SK-N-SH treated with all-trans-retinoic acid at 6 μM for 48 hours (cell line): ENCODE data around the gene ARHGAP18.

Source experiments
- ATAC-seq: fragments of 200-7000 bp; cut with Tn5 transposase; 3 replicates; pipeline ENCODE4 v1.9.1; 2020; ENCODE audit warnings: mild to moderate bottlenecking, moderate library complexity
- ARNTL ChIP-seq: fragments of 450-650 bp; formaldehyde crosslinking; IDR thresholded peaks from 2 replicates; pipeline ENCODE4 v1.5.0; 2020; ENCODE audit warnings: low read depth, mild to moderate bottlenecking, moderate library complexity, borderline replicate concordance
- BACH2 ChIP-seq: fragments of 250-450 bp; sonication (Bioruptor Pico); IDR thresholded peaks from 2 replicates; pipeline ENCODE4 v1.9.0; 2021; ENCODE audit warnings: mild to moderate bottlenecking, borderline replicate concordance
- CSDC2 ChIP-seq: fragments of 250-450 bp; sonication (Bioruptor Pico); IDR thresholded peaks from 2 replicates; pipeline ENCODE4 v1.5.0; 2020; ENCODE audit warnings: mild to moderate bottlenecking, moderate library complexity
- CSRNP3 ChIP-seq: fragments of 250-450 bp; sonication (Bioruptor Pico); IDR thresholded peaks from 2 replicates; pipeline ENCODE4 v1.5.1; 2021; ENCODE audit warnings: mild to moderate bottlenecking, moderate library complexity
- ESRRG ChIP-seq: fragments of 250-450 bp; sonication (Bioruptor Pico); IDR thresholded peaks from 2 replicates; pipeline ENCODE4 v1.6.1; 2021; ENCODE audit warnings: mild to moderate bottlenecking
- GLIS3 ChIP-seq: fragments of 250-450 bp; sonication (Bioruptor Pico); IDR thresholded peaks from 2 replicates; pipeline ENCODE4 v1.5.0; 2020; ENCODE audit warnings: mild to moderate bottlenecking, moderate library complexity
- ISL1 ChIP-seq: fragments of 250-450 bp; sonication (Bioruptor Pico); IDR thresholded peaks from 2 replicates; pipeline ENCODE4 v2.1.2; 2022; ENCODE audit warnings: mild to moderate bottlenecking, moderate library complexity
- OSR1 ChIP-seq: fragments of 250-450 bp; sonication (Bioruptor Pico); IDR thresholded peaks from 2 replicates; pipeline ENCODE4 v1.8.0; 2022; ENCODE audit warnings: moderate library complexity, mild to moderate bottlenecking, inconsistent platforms
- PATZ1 ChIP-seq: fragments of 250-450 bp; sonication (Bioruptor Pico); IDR thresholded peaks from 2 replicates; pipeline ENCODE4 v1.8.0; 2020; ENCODE audit warnings: mild to moderate bottlenecking, moderate library complexity, borderline replicate concordance
- POU6F1 ChIP-seq: fragments of 250-450 bp; sonication (Bioruptor Pico); IDR thresholded peaks from 2 replicates; pipeline ENCODE4 v1.8.0; 2021; ENCODE audit warnings: low read depth, mild to moderate bottlenecking, moderate library complexity, borderline replicate concordance
- PPARA ChIP-seq: fragments of 250-450 bp; sonication (Bioruptor Pico); IDR thresholded peaks from 2 replicates; pipeline ENCODE4 v1.5.0; 2020; ENCODE audit warnings: mild to moderate bottlenecking, borderline replicate concordance
- RARB ChIP-seq: fragments of 250-450 bp; sonication (Bioruptor Pico); IDR thresholded peaks from 2 replicates; pipeline ENCODE4 v1.8.0; 2021; ENCODE audit warnings: mild to moderate bottlenecking, moderate library complexity
- SNAI2 ChIP-seq: fragments of 250-450 bp; sonication (Bioruptor Pico); IDR thresholded peaks from 2 replicates; pipeline ENCODE4 v1.5.0; 2020; ENCODE audit warnings: mild to moderate bottlenecking, moderate library complexity
- TCF4 ChIP-seq: fragments of 250-450 bp; sonication (Bioruptor Pico); IDR thresholded peaks from 2 replicates; pipeline ENCODE4 v1.8.0; 2021; ENCODE audit warnings: mild to moderate bottlenecking, moderate library complexity, borderline replicate concordance
- TSHZ2 ChIP-seq: fragments of 250-450 bp; sonication (Bioruptor Pico); IDR thresholded peaks from 2 replicates; pipeline ENCODE4 v1.5.0; 2020; ENCODE audit warnings: mild to moderate bottlenecking, moderate library complexity
- ZC3H10 ChIP-seq: fragments of 250-450 bp; sonication (Bioruptor Pico); IDR thresholded peaks from 2 replicates; pipeline ENCODE4 v1.5.1; 2021; ENCODE audit warnings: mild to moderate bottlenecking, moderate library complexity
- ZFP3 ChIP-seq: fragments of 250-450 bp; sonication (Bioruptor Pico); IDR thresholded peaks from 2 replicates; pipeline ENCODE4 v1.5.0; 2020; ENCODE audit warnings: mild to moderate bottlenecking, moderate library complexity
- ZFP30 ChIP-seq: fragments of 450-650 bp; formaldehyde crosslinking; IDR thresholded peaks from 2 replicates; pipeline ENCODE4 v1.5.0; 2022; ENCODE audit warnings: mild to moderate bottlenecking, moderate library complexity
- ZNF565 ChIP-seq: fragments of 450-650 bp; formaldehyde crosslinking; conservative IDR thresholded peaks from 2 replicates; pipeline ENCODE4 v1.5.0; 2020; ENCODE audit warnings: low read depth, mild to moderate bottlenecking, moderate library complexity
- ZNF70 ChIP-seq: fragments of 450-650 bp; formaldehyde crosslinking; IDR thresholded peaks from 2 replicates; pipeline ENCODE4 v1.5.0; 2020; ENCODE audit warnings: mild to moderate bottlenecking, moderate library complexity
- ZNF8 ChIP-seq: fragments of 450-650 bp; formaldehyde crosslinking; IDR thresholded peaks from 2 replicates; pipeline ENCODE4 v1.5.0; 2020; ENCODE audit warnings: mild to moderate bottlenecking, moderate library complexity

The ARHGAP18 gene

GRCh38 chr6:129624488-129624887 lies 85.5 kb downstream of the ARHGAP18 start:
- no peak for ATAC-seq
- TF ChIP-seq TSHZ2 (CRISPR knock-in tag) (no peak), CSRNP3 (CRISPR knock-in tag) (no peak), ISL1 (CRISPR knock-in tag) (no peak), BACH2 (no peak), ZFP30 (no peak), RARB (no peak), SNAI2 (CRISPR knock-in tag) (no peak), OSR1 (CRISPR knock-in tag) (no peak), CSDC2 (no peak)

GRCh38 chr6:129623008-129623732 lies 86.8 kb downstream of the ARHGAP18 start:
- no peak for ATAC-seq
- TF ChIP-seq CSDC2 = no peak
- no peak for TF ChIP-seq ZNF565
- no peak for TF ChIP-seq PATZ1 (CRISPR knock-in tag)
- no peak for TF ChIP-seq OSR1 (CRISPR knock-in tag)
- TF ChIP-seq CSRNP3 (CRISPR knock-in tag) = no peak
- no peak for TF ChIP-seq POU6F1 (CRISPR knock-in tag)

GRCh38 chr6:129621252-129621651 lies 88.7 kb downstream of the ARHGAP18 start:
- peak; percentile 49; the same call in 2 of the 3 replicates for ATAC-seq
- TF ChIP-seq GLIS3 (CRISPR knock-in tag) (no peak), ESRRG (CRISPR knock-in tag) (no peak), SNAI2 (CRISPR knock-in tag) (no peak), ZC3H10 (CRISPR knock-in tag) (no peak), ZNF8 (CRISPR knock-in tag) (no peak), ZFP3 (CRISPR knock-in tag) (no peak), TSHZ2 (CRISPR knock-in tag) (no peak), BACH2 (no peak), ARNTL (CRISPR knock-in tag) (no peak), PATZ1 (CRISPR knock-in tag) (no peak), ZNF70 (CRISPR knock-in tag) (no peak), PPARA (no peak), TCF4 (CRISPR knock-in tag) (no peak), CSRNP3 (CRISPR knock-in tag) (no peak)
